SKM-1 (cell line): ENCODE measurements around the gene LLCFC1.

Experiments
- DNase-seq: peaks from one replicate; lab custom pipeline; 2025; ENCODE audit not compliant: unreplicated experiment; lab: John Stamatoyannopoulos, UW

Gene LLCFC1

GRCh38 chr7:142984297-142984696 is 45.0 kb downstream of the LLCFC1 start:
- no peak for DNase-seq
